HepG2 (cell line): ENCODE results near the gene ID4. TPM values are rescaled to one million over a fixed set of nuclear protein-coding genes. Genes with fewer than 3 reads are reported as not detected.

Experiments
- AGO2 ChIP-seq: fragments of 200-400 bp; formaldehyde crosslinking; optimal IDR thresholded peaks from 2 replicates; pipeline ENCODE3; 2017; ENCODE audit warnings: mild to moderate bottlenecking, low read depth, low read length, moderate library complexity
- CBX2 ChIP-seq, 2 experiments: fragments of 200-600 bp in 1 of 2; sonication (generic); formaldehyde crosslinking in 1 of 2; IDR thresholded peaks; 2 replicates each; pipeline versions ENCODE4 v1.7.0 to v1.8.1; 2018 to 2022; ENCODE audit warnings: low read depth in 2 of 2, low read length in 1 of 2, mild to moderate bottlenecking in 1 of 2, missing genetic modification reagents in 1 of 2
- CEBPG ChIP-seq: IDR thresholded peaks from 2 replicates; pipeline ENCODE4 v1.6.1; 2016
- FOXA1 ChIP-seq, 2 experiments: fragments of 450-650 bp in 1 of 2; sonication (generic) in 1 of 2; formaldehyde crosslinking in 1 of 2; IDR thresholded peaks; 2 replicates each; pipeline versions ENCODE4 v1.4.0 to v1.6.1; 2016 to 2020; ENCODE audit warnings: missing genetic modification reagents in 1 of 2
- FOXP1 ChIP-seq, 2 experiments: fragments of 450-650 bp in 1 of 2; IDR thresholded peaks; 2 replicates each; pipeline ENCODE4 v1.6.1; 2017 to 2018; ENCODE audit warnings: antibody characterized with exemption in 1 of 2
- GTF3A ChIP-seq: sonication (generic); formaldehyde crosslinking; conservative IDR thresholded peaks from 2 replicates; pipeline ENCODE4 v1.4.0; 2020; ENCODE audit warnings: mild to moderate bottlenecking, missing genetic modification reagents
- HOXA5 ChIP-seq: sonication (generic); formaldehyde crosslinking; IDR thresholded peaks from 2 replicates; pipeline ENCODE4 v1.4.0; 2020; ENCODE audit warnings: missing genetic modification reagents
- IKZF4 ChIP-seq: sonication (generic); formaldehyde crosslinking; IDR thresholded peaks from 2 replicates; pipeline ENCODE4 v1.5.1; 2020; ENCODE audit warnings: borderline replicate concordance, mild to moderate bottlenecking, low read depth, missing genetic modification reagents; ENCODE audit errors: not compliant biosample characterization
- JUND ChIP-seq: sonication (generic); formaldehyde crosslinking; IDR thresholded peaks from 2 replicates; pipeline ENCODE4 v1.8.0; 2022; ENCODE audit warnings: mild to moderate bottlenecking, missing genetic modification reagents
- KAT8 ChIP-seq: IDR thresholded peaks from 2 replicates; pipeline ENCODE4 v1.6.1; 2016; ENCODE audit warnings: missing genetic modification reagents, missing compliant biosample characterization
- MZF1 ChIP-seq: sonication (generic); formaldehyde crosslinking; IDR thresholded peaks from 2 replicates; pipeline ENCODE4 v1.8.1; 2023; ENCODE audit warnings: mild to moderate bottlenecking, missing genetic modification reagents, borderline replicate concordance
- NR2C2 ChIP-seq: sonication (generic); formaldehyde crosslinking; IDR thresholded peaks from 2 replicates; pipeline ENCODE4 v1.4.0; 2020; ENCODE audit warnings: missing genetic modification reagents, mild to moderate bottlenecking, moderate library complexity, borderline replicate concordance
- PHF21A ChIP-seq: sonication (generic); formaldehyde crosslinking; IDR thresholded peaks from 2 replicates; pipeline ENCODE4 v1.5.0; 2020; ENCODE audit warnings: mild to moderate bottlenecking, missing genetic modification reagents
- SAP130 ChIP-seq: IDR thresholded peaks from 2 replicates; pipeline ENCODE4 v1.6.1; 2016; ENCODE audit warnings: low read depth
- SNAPC4 ChIP-seq: sonication (generic); formaldehyde crosslinking; IDR thresholded peaks from 2 replicates; pipeline ENCODE4 v1.4.0; 2020; ENCODE audit warnings: mild to moderate bottlenecking, missing genetic modification reagents
- TBX3 ChIP-seq: fragments of 450-650 bp; IDR thresholded peaks from 2 replicates; pipeline ENCODE4 v1.6.1; 2017; ENCODE audit warnings: antibody characterized with exemption, mild to moderate bottlenecking, inconsistent platforms, borderline replicate concordance
- ZBTB39 ChIP-seq: sonication (generic); formaldehyde crosslinking; IDR thresholded peaks from 2 replicates; pipeline ENCODE4 v1.5.0; 2020; ENCODE audit warnings: missing genetic modification reagents
- ZNF124 ChIP-seq: sonication (generic); formaldehyde crosslinking; IDR thresholded peaks from 2 replicates; pipeline ENCODE4 v1.4.0; 2020; ENCODE audit warnings: missing genetic modification reagents
- ZNF484 ChIP-seq: sonication (generic); formaldehyde crosslinking; IDR thresholded peaks from 2 replicates; pipeline ENCODE4 v1.5.1; 2020; ENCODE audit warnings: mild to moderate bottlenecking, low read depth, missing genetic modification reagents, borderline replicate concordance
- ZNF788 ChIP-seq: sonication (generic); formaldehyde crosslinking; IDR thresholded peaks from 2 replicates; pipeline ENCODE4 v1.5.0; 2020; ENCODE audit warnings: mild to moderate bottlenecking, missing genetic modification reagents, borderline replicate concordance
- polyA plus RNA-seq, 8 experiments: library from polyadenylated mRNA; depleted of rRNA in 3 of 8; stranded (reverse) in 7 of 8; unstranded in 1 of 8; fragments of >200 nt; fragmentation: Illumina TruSeq in 4 of 8; extraction: Trizol in 4 of 8; gene quantifications; 2 replicates each; pipeline versions ENCODE4 v1.2.1 to v1.2.3, GENCODE V29; 2011 to 2016; ENCODE audit warnings: low read depth in 4 of 8, missing spikeins in 1 of 8, mixed read lengths in 1 of 8; ENCODE audit not compliant: insufficient read depth in 1 of 8
- total RNA-seq, 5 experiments: library from RNA; depleted of rRNA; stranded (reverse); fragments of >200 nt; fragmentation: Illumina TruSeq; extraction: Trizol; gene quantifications; 2 replicates each; pipeline ENCODE4 v1.2.3, GENCODE V29; 2016; ENCODE audit warnings: low read depth in 1 of 5

Gene ID4
- total and polyA plus RNA-seq, 2 of the 13 experiments (the other 11 are each of a cell fraction or from before 2014, with no cell fraction given) = 0.20 to 0.44 TPM

GRCh38 chr6:19811397-19812079, 25.6 kb upstream of the ID4 start (continued):
- TF ChIP-seq GTF3A (CRISPR knock-in tag) = no peak
- TF ChIP-seq AGO2 = no peak
- TF ChIP-seq JUND (CRISPR knock-in tag) = no peak
- TF ChIP-seq NR2C2 = no peak
- TF ChIP-seq PHF21A (CRISPR knock-in tag) = peak; percentile 23; the same call in 1 of the 2 replicates
- no peak for TF ChIP-seq ZNF484 (CRISPR knock-in tag)
- peak; percentile 71 for TF ChIP-seq SAP130 (CRISPR knock-in tag)
- TF ChIP-seq FOXP1 (IDR thresholded peaks at IDR 0.05) = no peak
- peak; percentile 81 for TF ChIP-seq FOXP1 (CRISPR knock-in tag; IDR thresholded peaks at IDR 0.05)
- no peak for TF ChIP-seq CBX2 (IDR thresholded peaks at IDR 0.05; ENCODE audit: low read depth, low read length)
- no peak for TF ChIP-seq CBX2 (CRISPR knock-in tag; IDR thresholded peaks at IDR 0.05; ENCODE audit: low read depth)
- no peak for TF ChIP-seq ZNF788
- no peak for TF ChIP-seq HOXA5
- no peak for TF ChIP-seq TBX3
- TF ChIP-seq ZBTB39 (CRISPR knock-in tag) = no peak
- TF ChIP-seq FOXA1 (IDR thresholded peaks at IDR 0.05) = no peak
- TF ChIP-seq FOXA1 (CRISPR knock-in tag; IDR thresholded peaks at IDR 0.05) = peak; percentile 10; the same call in 1 of the 2 replicates
- TF ChIP-seq KAT8 (CRISPR knock-in tag) = peak; percentile 40; the same call in 1 of the 2 replicates
- no peak for TF ChIP-seq MZF1 (CRISPR knock-in tag)
- TF ChIP-seq SNAPC4 (CRISPR knock-in tag) = no peak
- TF ChIP-seq IKZF4 (CRISPR knock-in tag) = no peak
- no peak for TF ChIP-seq ZNF124 (CRISPR knock-in tag)
- peak; percentile 77 for TF ChIP-seq CEBPG
